ENCODE data around the gene RFX1. TPM values are rescaled to one million over a fixed set of nuclear protein-coding genes. Genes with fewer than 3 reads are reported as not detected.
A peak's percentile ranks its signal among the peaks of the same experiment; 100 is the strongest.

Gene RFX1
- total RNA-seq, 4 donors from 2014 or later, result 6.8 to 13.2 (median 10.1) TPM

DNA sequence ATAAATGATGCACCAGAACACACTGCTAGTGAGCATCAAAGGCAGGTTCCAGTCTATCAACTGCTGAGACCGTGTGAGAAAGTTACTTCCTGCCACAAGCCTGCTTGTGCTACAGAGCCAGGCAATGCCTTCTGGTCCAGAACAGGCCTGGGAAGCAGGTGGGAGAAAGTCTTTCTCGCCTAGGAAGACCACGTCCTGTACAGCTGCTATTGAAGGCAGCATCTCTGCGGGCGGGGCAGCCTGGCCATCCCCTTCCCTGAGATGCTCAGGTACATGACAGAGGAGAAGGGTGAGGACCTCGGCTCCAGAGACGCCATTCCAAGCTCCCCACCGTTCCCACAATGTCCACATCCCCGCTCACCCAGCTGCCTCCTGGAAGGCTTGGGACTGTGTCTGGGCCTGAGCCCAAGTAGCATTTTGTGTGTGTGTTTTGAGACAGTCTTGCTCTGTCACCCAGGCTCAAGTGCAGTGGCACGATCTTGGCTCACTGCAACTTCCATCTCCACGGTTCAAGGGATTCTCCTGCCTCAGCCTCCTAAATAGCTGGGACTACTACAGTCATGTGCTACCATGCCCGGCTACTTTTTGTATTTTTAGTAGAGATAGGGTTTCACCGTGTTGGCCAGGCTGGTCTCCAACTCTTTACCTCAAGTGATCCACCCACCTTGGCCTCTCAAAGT, 3.4 kb downstream of the RFX1 start:
- Histone ChIP-seq H3K36me3 (no peaks in the 10 kb centered on the region), H3K4me3 (no peak overlapping the region), H3K27me3 (no peaks in the 10 kb centered on the region), H3K9me3 (no peaks in the 10 kb centered on the region), H3K27ac (peak overlapping the region; percentile 65), H3K4me1 (peaks cover 50% of the 10 kb centered on the region)
- no peak for DNase-seq (ENCODE audit: low spot score in 2 of 2)
- WGBS, result 44% methylated on average over 9 of the region's 13 CpGs
- TF ChIP-seq EP300 (IDR thresholded peaks at IDR 0.05), result no peak
- TF ChIP-seq, protein P1, sequence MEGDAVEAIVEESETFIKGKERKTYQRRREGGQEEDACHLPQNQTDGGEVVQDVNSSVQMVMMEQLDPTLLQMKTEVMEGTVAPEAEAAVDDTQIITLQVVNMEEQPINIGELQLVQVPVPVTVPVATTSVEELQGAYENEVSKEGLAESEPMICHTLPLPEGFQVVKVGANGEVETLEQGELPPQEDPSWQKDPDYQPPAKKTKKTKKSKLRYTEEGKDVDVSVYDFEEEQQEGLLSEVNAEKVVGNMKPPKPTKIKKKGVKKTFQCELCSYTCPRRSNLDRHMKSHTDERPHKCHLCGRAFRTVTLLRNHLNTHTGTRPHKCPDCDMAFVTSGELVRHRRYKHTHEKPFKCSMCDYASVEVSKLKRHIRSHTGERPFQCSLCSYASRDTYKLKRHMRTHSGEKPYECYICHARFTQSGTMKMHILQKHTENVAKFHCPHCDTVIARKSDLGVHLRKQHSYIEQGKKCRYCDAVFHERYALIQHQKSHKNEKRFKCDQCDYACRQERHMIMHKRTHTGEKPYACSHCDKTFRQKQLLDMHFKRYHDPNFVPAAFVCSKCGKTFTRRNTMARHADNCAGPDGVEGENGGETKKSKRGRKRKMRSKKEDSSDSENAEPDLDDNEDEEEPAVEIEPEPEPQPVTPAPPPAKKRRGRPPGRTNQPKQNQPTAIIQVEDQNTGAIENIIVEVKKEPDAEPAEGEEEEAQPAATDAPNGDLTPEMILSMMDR (IDR thresholded peaks at IDR 0.05), result no peak
- no peak for TF ChIP-seq POLR2A (IDR thresholded peaks at IDR 0.05)
- TF ChIP-seq POLR2AphosphoS5 (IDR thresholded peaks at IDR 0.05), result no peak

DNA sequence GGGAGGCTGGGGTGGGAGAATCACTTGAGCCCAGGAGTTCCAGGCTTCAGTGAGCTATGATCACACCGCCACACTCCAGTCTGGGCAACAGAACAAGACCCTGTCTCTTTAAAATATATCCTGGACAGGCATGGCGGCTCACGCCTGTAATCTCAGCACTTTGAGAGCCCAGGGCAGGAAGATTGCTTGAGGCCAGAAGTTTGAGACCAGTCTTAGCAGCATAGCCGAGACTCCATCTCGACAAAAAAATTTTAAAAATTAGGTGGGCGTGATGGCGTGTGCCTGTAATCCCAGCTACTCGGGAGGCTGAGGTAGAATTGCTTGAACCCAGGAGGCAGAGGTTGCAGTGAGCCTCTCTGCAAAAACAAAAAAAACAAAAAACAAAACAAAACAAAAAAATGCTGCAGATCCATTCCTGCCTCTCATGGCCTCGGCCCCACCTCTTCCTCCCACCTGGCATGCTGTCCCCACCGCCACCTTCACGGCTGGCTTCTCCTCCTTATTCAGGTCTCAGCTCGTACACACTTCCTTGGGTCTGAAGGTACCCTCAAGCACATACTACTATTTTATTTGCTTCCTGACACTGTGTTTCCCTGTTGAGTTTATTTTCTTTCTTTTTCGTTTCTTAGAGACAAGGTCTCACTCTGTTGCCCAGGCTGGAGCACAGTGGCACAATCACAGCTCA, 5.3 kb downstream of the RFX1 start:
- Histone ChIP-seq H3K27ac (no peak overlapping the region), H3K9me3 (no peaks in the 10 kb centered on the region), H3K36me3 (no peaks in the 10 kb centered on the region), H3K27me3 (no peaks in the 10 kb centered on the region), H3K4me3 (no peak overlapping the region), H3K4me1 (peaks cover 43% of the 10 kb centered on the region)
- WGBS, result 58% methylated on average over 13 of the region's 13 CpGs
- TF ChIP-seq, protein P1 (IDR thresholded peaks at IDR 0.05), result no peak
- TF ChIP-seq EP300 (IDR thresholded peaks at IDR 0.05) (no peak), POLR2A (IDR thresholded peaks at IDR 0.05) (no peak), POLR2AphosphoS5 (IDR thresholded peaks at IDR 0.05) (no peak)
- DNase-seq (ENCODE audit: low spot score in 2 of 2), result no peak

DNA sequence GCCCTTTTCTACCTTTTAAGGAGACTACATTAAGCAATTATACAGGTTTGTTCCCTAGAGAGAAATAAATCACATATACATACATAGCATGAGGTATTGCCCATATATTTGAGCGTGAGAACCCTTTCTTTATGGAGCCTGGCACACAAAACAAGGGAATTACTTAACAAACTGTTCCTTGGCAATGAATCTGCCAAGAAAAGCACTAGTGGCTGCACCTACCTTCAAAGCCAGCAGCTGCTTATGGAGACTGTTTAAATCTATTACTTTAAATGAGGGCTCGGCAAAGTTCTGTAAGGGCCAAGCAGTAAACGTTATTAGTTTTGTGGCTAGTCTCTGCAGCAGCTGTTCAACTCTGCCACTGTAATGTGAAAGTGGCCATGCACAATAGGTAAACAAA, 7.0 kb downstream of the RFX1 start:
- Histone ChIP-seq H3K9me3 (no peaks in the 10 kb centered on the region), H3K27ac (no peak overlapping the region), H3K4me3 (no peak overlapping the region), H3K36me3 (no peaks in the 10 kb centered on the region), H3K4me1 (peaks cover 33% of the 10 kb centered on the region), H3K27me3 (no peaks in the 10 kb centered on the region)
- 100% methylated on average over 3 of the region's 3 CpGs for WGBS
- TF ChIP-seq EP300 (IDR thresholded peaks at IDR 0.05) (no peak), POLR2A (IDR thresholded peaks at IDR 0.05) (no peak), POLR2AphosphoS5 (IDR thresholded peaks at IDR 0.05) (no peak)
- TF ChIP-seq, protein P1 (IDR thresholded peaks at IDR 0.05), result no peak
- no peak for DNase-seq (ENCODE audit: low spot score in 2 of 2)

DNA sequence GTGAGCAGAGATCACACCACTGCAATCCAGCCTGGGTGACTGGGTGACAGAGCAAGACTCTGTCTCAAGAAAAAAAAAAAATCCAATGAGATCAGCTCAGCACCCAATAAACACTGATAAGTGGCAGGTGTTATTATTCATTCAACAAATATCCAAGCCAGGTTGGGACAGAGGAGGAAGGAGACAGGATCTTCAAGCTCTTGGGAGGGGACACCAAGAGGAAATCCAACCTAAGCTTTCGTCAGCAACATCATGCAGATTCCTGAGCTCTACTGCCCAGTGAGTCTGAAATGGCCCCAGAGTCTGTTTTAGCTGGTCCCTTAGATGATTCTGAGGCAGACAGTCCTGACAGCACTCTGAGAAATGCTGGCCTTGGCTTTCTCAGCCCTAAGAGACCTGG, 7.7 kb downstream of the RFX1 start:
- peaks cover 2% of the 10 kb centered on the region for H3K36me3 ChIP-seq

DNA sequence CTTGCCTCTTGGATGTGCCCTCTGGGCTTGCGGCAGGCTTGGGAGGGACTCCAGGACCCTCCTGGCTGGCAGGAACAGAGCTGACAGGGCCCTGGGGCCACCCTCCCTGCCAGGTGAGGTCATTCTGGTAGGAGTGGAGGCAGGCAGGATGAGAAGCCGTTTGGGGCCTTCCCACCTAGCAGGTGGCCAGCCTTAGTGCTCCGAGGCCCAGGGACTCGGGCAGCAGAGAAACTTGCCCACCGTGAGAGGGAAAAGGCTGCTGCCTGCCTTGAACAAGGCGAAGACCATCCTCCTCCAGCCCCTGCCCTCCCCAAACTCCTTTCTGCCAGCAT, 8.5 kb downstream of the RFX1 start:
- H3K9me3 ChIP-seq, result no peaks in the 10 kb centered on the region
- no peak for DNase-seq (ENCODE audit: low spot score in 2 of 2)
- no peak for TF ChIP-seq POLR2AphosphoS5 (IDR thresholded peaks at IDR 0.05)
- TF ChIP-seq, protein P1 (IDR thresholded peaks at IDR 0.05), result no peak
- TF ChIP-seq EP300 (IDR thresholded peaks at IDR 0.05), result no peak
- no peak for TF ChIP-seq POLR2A (IDR thresholded peaks at IDR 0.05)
- H3K4me1 ChIP-seq, result peaks cover 18% of the 10 kb centered on the region
- no peak overlapping the region for H3K27ac ChIP-seq
- peaks cover 6% of the 10 kb centered on the region for H3K36me3 ChIP-seq
- 90% methylated on average over 6 of the region's 6 CpGs for WGBS
- H3K4me3 ChIP-seq, result no peak overlapping the region
- no peaks in the 10 kb centered on the region for H3K27me3 ChIP-seq

More for the DNA sequence above, 7.7 kb downstream of the RFX1 start:
- TF ChIP-seq EP300 (IDR thresholded peaks at IDR 0.05), result no peak
- TF ChIP-seq, protein P1 (IDR thresholded peaks at IDR 0.05), result no peak
- no peak for TF ChIP-seq POLR2A (IDR thresholded peaks at IDR 0.05)
- no peak for TF ChIP-seq POLR2AphosphoS5 (IDR thresholded peaks at IDR 0.05)
- DNase-seq (ENCODE audit: low spot score in 2 of 2), result no peak
- H3K27me3 ChIP-seq, result no peaks in the 10 kb centered on the region
- peaks cover 26% of the 10 kb centered on the region for H3K4me1 ChIP-seq
- 83% methylated on average over 1 of the region's 1 CpG for whole genome bisulfite sequencing
- H3K4me3 ChIP-seq, result no peak overlapping the region
- no peaks in the 10 kb centered on the region for H3K9me3 ChIP-seq
- no peak overlapping the region for H3K27ac ChIP-seq

Measured in suprapubic skin (tissue), 4 donors.